Parathyroid adenoma (tissue), 2 donors: ENCODE data around the gene NOX5.

ENCODE experiments used
- H2AFZ ChIP-seq: fragments of 300-600 bp; sonication (generic); one replicate; pipeline ENCODE4 v1.7.0; 2017; ENCODE audit warnings: antibody characterized with exemption, mild to moderate bottlenecking
- H3K27ac ChIP-seq: fragments of 300-600 bp; sonication (generic); one replicate; pipeline ENCODE4 v1.7.0; 2017
- H3K27me3 ChIP-seq: fragments of 300-600 bp; sonication (generic); one replicate; pipeline ENCODE4 v1.7.0; 2017; ENCODE audit warnings: low read length; ENCODE audit not compliant: control insufficient read depth, insufficient read depth
- H3K36me3 ChIP-seq: fragments of 300-600 bp; sonication (generic); one replicate; pipeline ENCODE4 v1.7.0; 2017; ENCODE audit warnings: low read length; ENCODE audit not compliant: control insufficient read depth, insufficient read depth
- H3K4me1 ChIP-seq: fragments of 300-600 bp; sonication (generic); one replicate; pipeline ENCODE4 v1.7.0; 2017; ENCODE audit warnings: control low read depth
- H3K4me2 ChIP-seq: fragments of 300-600 bp; sonication (generic); one replicate; pipeline ENCODE4 v1.7.0; 2017; ENCODE audit warnings: low read length
- H3K4me3 ChIP-seq: fragments of 300-600 bp; sonication (generic); one replicate; pipeline ENCODE4 v1.7.0; 2017; ENCODE audit warnings: low read depth, low read length
- H3K79me2 ChIP-seq: fragments of 300-600 bp; sonication (generic); one replicate; pipeline ENCODE4 v1.7.0; 2017; ENCODE audit warnings: control low read depth
- H3K9ac ChIP-seq: fragments of 300-600 bp; sonication (generic); one replicate; pipeline ENCODE4 v1.7.0; 2017; ENCODE audit warnings: mild to moderate bottlenecking
- H3K9me3 ChIP-seq: fragments of 300-600 bp; sonication (generic); one replicate; pipeline ENCODE4 v1.7.0; 2017; ENCODE audit warnings: low read length; ENCODE audit not compliant: control insufficient read depth
- CTCF ChIP-seq: fragments of 300-600 bp; sonication (generic); IDR thresholded peaks from one replicate; pipeline ENCODE4 v1.7.0; 2017; ENCODE audit warnings: antibody characterized with exemption, mild to moderate bottlenecking
- donor health status: primary hyperparathyroidism.

NOX5 gene

GRCh38 chr15:69091654-69092053 lies 77.2 kb downstream of the NOX5 start:
- no peaks in the 10 kb centered on the region for H3K27me3 ChIP-seq
- no peak for TF ChIP-seq CTCF

GRCh38 chr15:69092159-69092558 lies 77.7 kb downstream of the NOX5 start:
- Histone ChIP-seq H2AFZ (no peak overlapping the region), H3K9ac (no peak overlapping the region), H3K4me1 (peaks cover 11% of the 10 kb centered on the region), H3K79me2 (no peaks in the 10 kb centered on the region), H3K4me2 (no peak overlapping the region), H3K9me3 (no peaks in the 10 kb centered on the region), H3K4me3 (no peak overlapping the region), H3K27me3 (no peaks in the 10 kb centered on the region), H3K27ac (no peak overlapping the region), H3K36me3 (no peaks in the 10 kb centered on the region)
- TF ChIP-seq CTCF, result no peak

More at GRCh38 chr15:69091654-69092053, 77.2 kb downstream of the NOX5 start:
- Histone ChIP-seq H2AFZ (no peak overlapping the region), H3K79me2 (no peaks in the 10 kb centered on the region), H3K9me3 (no peaks in the 10 kb centered on the region), H3K4me1 (peaks cover 11% of the 10 kb centered on the region), H3K36me3 (no peaks in the 10 kb centered on the region), H3K4me2 (no peak overlapping the region), H3K9ac (no peak overlapping the region), H3K27ac (no peak overlapping the region), H3K4me3 (no peak overlapping the region)

GRCh38 chr15:69093127-69093526 lies 78.6 kb downstream of the NOX5 start:
- Histone ChIP-seq H3K4me1 (peaks cover 11% of the 10 kb centered on the region), H3K36me3 (no peaks in the 10 kb centered on the region), H3K79me2 (no peaks in the 10 kb centered on the region), H3K4me2 (no peak overlapping the region), H3K4me3 (no peak overlapping the region), H2AFZ (peak overlapping the region; percentile 74), H3K27ac (peak overlapping the region; percentile 66), H3K9me3 (no peaks in the 10 kb centered on the region), H3K27me3 (no peaks in the 10 kb centered on the region), H3K9ac (no peak overlapping the region)
- no peak for TF ChIP-seq CTCF

GRCh38 chr15:69093614-69094013 lies 79.1 kb downstream of the NOX5 start:
- Histone ChIP-seq H3K4me1 (peaks cover 11% of the 10 kb centered on the region), H2AFZ (peak overlapping the region; percentile 74), H3K36me3 (no peaks in the 10 kb centered on the region), H3K9ac (no peak overlapping the region), H3K79me2 (no peaks in the 10 kb centered on the region), H3K4me3 (no peak overlapping the region), H3K27me3 (no peaks in the 10 kb centered on the region), H3K9me3 (no peaks in the 10 kb centered on the region), H3K4me2 (no peak overlapping the region), H3K27ac (peak overlapping the region; percentile 66)
- no peak for TF ChIP-seq CTCF

GRCh38 chr15:69094124-69094921 lies 79.8 kb downstream of the NOX5 start:
- H3K27ac ChIP-seq, result peak overlapping the region; percentile 66
- H3K9ac ChIP-seq, result no peak overlapping the region
- H3K9me3 ChIP-seq, result no peaks in the 10 kb centered on the region
- H3K27me3 ChIP-seq, result no peaks in the 10 kb centered on the region
- H3K79me2 ChIP-seq, result no peaks in the 10 kb centered on the region
- peaks cover 11% of the 10 kb centered on the region for H3K4me1 ChIP-seq
- no peak overlapping the region for H3K4me2 ChIP-seq
- no peak overlapping the region for H3K4me3 ChIP-seq
- H3K36me3 ChIP-seq, result no peaks in the 10 kb centered on the region
- H2AFZ ChIP-seq, result no peak overlapping the region
- no peak for TF ChIP-seq CTCF
